HepG2 (cell line): ENCODE results near the gene ASB5.

ENCODE experiments used
- TARDBP ChIP-seq: sonication (generic); formaldehyde crosslinking; IDR thresholded peaks from 2 replicates; pipeline ENCODE4 v1.8.0; 2022; ENCODE audit warnings: mild to moderate bottlenecking, missing genetic modification reagents
- TCF7L2 ChIP-seq: IDR thresholded peaks from 2 replicates; pipeline ENCODE4 v1.6.1; 2011; ENCODE audit warnings: mild to moderate bottlenecking, low read depth, low read length, moderate library complexity
- U2AF2 ChIP-seq: fragments of 200-400 bp; formaldehyde crosslinking; IDR thresholded peaks from 2 replicates; pipeline ENCODE4 v1.6.1; 2017; ENCODE audit warnings: low read depth, mild to moderate bottlenecking, low read length
- TF ChIP-seq, protein P1 (sequence below): sonication (generic); formaldehyde crosslinking; IDR thresholded peaks from 2 replicates; pipeline ENCODE4 v1.5.0; 2020; ENCODE audit warnings: missing genetic modification reagents

DNA sequence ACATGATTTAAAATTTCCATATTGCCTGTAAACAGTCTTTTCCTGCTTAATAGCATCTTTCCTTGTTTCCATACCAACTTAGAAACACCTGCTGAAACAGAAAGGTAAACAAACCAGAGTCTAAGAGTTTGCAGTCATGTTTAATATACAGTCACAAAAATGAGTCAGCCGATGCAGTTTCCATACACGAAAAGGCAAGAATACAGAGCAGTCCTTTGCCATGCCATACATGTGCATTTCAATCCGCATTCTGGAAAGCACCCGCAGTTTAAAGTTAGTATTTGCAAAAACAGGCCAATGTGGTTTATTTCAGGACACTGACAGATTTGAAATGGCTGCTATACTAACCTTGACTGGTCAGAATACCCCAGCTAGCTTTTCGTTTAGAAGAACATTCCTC, 32.1 kb downstream of the ASB5 start:
- no peak for TF ChIP-seq TARDBP
- TF ChIP-seq TCF7L2: no peak
- no peak for TF ChIP-seq U2AF2
- TF ChIP-seq, protein P1, sequence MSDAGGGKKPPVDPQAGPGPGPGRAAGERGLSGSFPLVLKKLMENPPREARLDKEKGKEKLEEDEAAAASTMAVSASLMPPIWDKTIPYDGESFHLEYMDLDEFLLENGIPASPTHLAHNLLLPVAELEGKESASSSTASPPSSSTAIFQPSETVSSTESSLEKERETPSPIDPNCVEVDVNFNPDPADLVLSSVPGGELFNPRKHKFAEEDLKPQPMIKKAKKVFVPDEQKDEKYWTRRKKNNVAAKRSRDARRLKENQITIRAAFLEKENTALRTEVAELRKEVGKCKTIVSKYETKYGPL (CRISPR knock-in tag): no peak
